GM21381 (cell line): Measurements from ENCODE around the gene HSPBP1.

Source experiments
- ATAC-seq: cut with Tn5 transposase; IDR thresholded peaks from one replicate; pipeline ENCODE4 v1.9.1; 2021; ENCODE audit warnings: mild to moderate bottlenecking, moderate library complexity; ENCODE audit not compliant: unreplicated experiment

HSPBP1 gene

GRCh38 chr19:55305983-55306562 is 26.2 kb upstream of the HSPBP1 start:
- ATAC-seq = no peak

- ATAC-seq = no peak
Observed at GRCh38 chr19:55305491-55305890, 25.6 kb upstream of the HSPBP1 start.

GRCh38 chr19:55304980-55305379 is 25.1 kb upstream of the HSPBP1 start:
- no peak for ATAC-seq

- ATAC-seq = no peak
Observed at GRCh38 chr19:55304279-55304978, 24.5 kb upstream of the HSPBP1 start.

- no peak for ATAC-seq
Observed at GRCh38 chr19:55303477-55303876, 23.6 kb upstream of the HSPBP1 start.

- ATAC-seq = no peak
Observed at GRCh38 chr19:55302318-55302703, 22.4 kb upstream of the HSPBP1 start.

- peak; percentile 71 for ATAC-seq
Observed at GRCh38 chr19:55301459-55302317, 21.8 kb upstream of the HSPBP1 start.

- ATAC-seq = no peak
Observed at GRCh38 chr19:55300886-55301458, 21.1 kb upstream of the HSPBP1 start.

- no peak for ATAC-seq
Observed at GRCh38 chr19:55299991-55300390, 20.1 kb upstream of the HSPBP1 start.

- no peak for ATAC-seq
Observed at GRCh38 chr19:55297267-55297666, 17.4 kb upstream of the HSPBP1 start.

GRCh38 chr19:55289117-55289796 is 9.3 kb upstream of the HSPBP1 start:
- ATAC-seq = no peak

- no peak for ATAC-seq
Observed at GRCh38 chr19:55287361-55288079, 7.6 kb upstream of the HSPBP1 start.

- no peak for ATAC-seq
Observed at GRCh38 chr19:55285229-55285890, 5.5 kb upstream of the HSPBP1 start.

- ATAC-seq = no peak
Observed at GRCh38 chr19:55284405-55285058, 4.6 kb upstream of the HSPBP1 start.

- ATAC-seq = no peak
Observed at GRCh38 chr19:55283548-55284377, 3.9 kb upstream of the HSPBP1 start, which contains the start of gene BRSK1. Gene BRSK1 (plus strand): TSS chr19:55283997. CDS start chr19:55284443, 446 bp downstream.

- no peak for ATAC-seq
Observed at GRCh38 chr19:55279340-55279739, 570 bp downstream of the HSPBP1 start.

- ATAC-seq = no peak
Observed at GRCh38 chr19:55278391-55279135, 1.3 kb downstream of the HSPBP1 start.

- no peak for ATAC-seq
Observed at GRCh38 chr19:55277494-55277893, 2.4 kb downstream of the HSPBP1 start.
